HL-60 (cell line): ENCODE measurements around the gene BCL7A.

Experiments
- DNase-seq, 2 experiments: peaks; one replicate each; pipeline ENCODE4 v3.0.0-alpha.2; 2010 to 2020; ENCODE audit warnings: low read depth in 1 of 2, low spot score in 1 of 2
- H3K27ac ChIP-seq: fragments of 250-450 bp; sonication (Bioruptor Pico); replicated peaks from 2 replicates; pipeline ENCODE4 v1.5.1; 2020; ENCODE audit warnings: mild to moderate bottlenecking, moderate library complexity
- H3K27me3 ChIP-seq: fragments of 250-450 bp; sonication (Bioruptor Pico); 2 replicates; pipeline ENCODE4 v1.5.1; 2021; ENCODE audit warnings: mild to moderate bottlenecking, moderate library complexity; ENCODE audit not compliant: insufficient read depth, poor library complexity, severe bottlenecking
- H3K4me3 ChIP-seq: replicated peaks from 2 replicates; pipeline ENCODE4 v1.5.1; 2011; ENCODE audit warnings: mild to moderate bottlenecking, control low read depth, low read length; ENCODE audit not compliant: insufficient read depth
- CTCF ChIP-seq: IDR thresholded peaks from one replicate; pipeline ENCODE4 v1.5.1; 2011; ENCODE audit warnings: low read length, control low read depth, inconsistent platforms; ENCODE audit not compliant: insufficient read depth
- GABPA ChIP-seq: IDR thresholded peaks from 2 replicates; pipeline ENCODE4 v1.6.1; 2012; ENCODE audit warnings: low read depth
- POLR2AphosphoS5 ChIP-seq: IDR thresholded peaks from 2 replicates; pipeline ENCODE4 v1.6.1; 2012; ENCODE audit warnings: low read depth
- REST ChIP-seq: IDR thresholded peaks from 2 replicates; pipeline ENCODE4 v1.6.1; 2012; ENCODE audit warnings: low read depth; ENCODE audit not compliant: insufficient replicate concordance
- SPI1 ChIP-seq: IDR thresholded peaks from 2 replicates; pipeline ENCODE4 v1.6.1; 2012; ENCODE audit warnings: low read depth, mild to moderate bottlenecking, borderline replicate concordance

BCL7A gene

GRCh38 chr12:122093098-122093883 lies 71.6 kb downstream of the BCL7A start:
- Histone ChIP-seq H3K27me3 (no peaks in the 10 kb centered on the region), H3K27ac (no peak overlapping the region), H3K4me3 (no peak overlapping the region)
- no peak for TF ChIP-seq GABPA
- TF ChIP-seq CTCF: no peak
- TF ChIP-seq POLR2AphosphoS5: no peak
- no peak for TF ChIP-seq SPI1
- no peak for TF ChIP-seq REST
- no peak for DNase-seq

- TF ChIP-seq SPI1 (no peak), REST (no peak), GABPA (no peak), POLR2AphosphoS5 (no peak), CTCF (no peak)
- no peak for DNase-seq
- Histone ChIP-seq H3K27me3 (no peaks in the 10 kb centered on the region), H3K4me3 (no peak overlapping the region), H3K27ac (no peak overlapping the region)
Measured at GRCh38 chr12:122094137-122094734, 72.6 kb downstream of the BCL7A start.

- no peak for TF ChIP-seq GABPA
- TF ChIP-seq SPI1: no peak
- TF ChIP-seq POLR2AphosphoS5: no peak
- TF ChIP-seq REST: no peak
- TF ChIP-seq CTCF: no peak
- Histone ChIP-seq H3K27me3 (no peaks in the 10 kb centered on the region), H3K4me3 (no peak overlapping the region), H3K27ac (no peak overlapping the region)
- no peak for DNase-seq
Measured at GRCh38 chr12:122094735-122095631, 73.3 kb downstream of the BCL7A start.
